GM12878 (cell line): ENCODE data around the gene VAV2. TPM values are rescaled to one million over a fixed set of nuclear protein-coding genes. Genes with fewer than 3 reads are reported as not detected.

Source experiments
- ATAC-seq: fragments of 200-7000 bp; cut with Tn5 transposase; 3 replicates; pipeline ENCODE4 v1.9.1; 2020; ENCODE audit warnings: mild to moderate bottlenecking, moderate library complexity
- BruUV-seq: library from RNA; stranded (reverse); fragments of 400-500 nt; replicated peaks from 2 replicates; lab custom pipeline; 2021; lab: Mats Ljungman, UMichigan
- CTCF ChIA-PET: fragments of 300-600 bp; sonication (Branson Sonifier 250); formaldehyde crosslinking; extraction: SDS; loops from one replicate; lab custom pipeline; 2021; ENCODE audit warnings: inconsistent platforms; lab: Yijun Ruan, JAX
- POLR2A ChIA-PET: fragments of 350-600 bp; formaldehyde crosslinking; extraction: SDS; loops from one replicate; lab custom pipeline; 2021; ENCODE audit warnings: inconsistent platforms; lab: Charles Lee
- RAD21 ChIA-PET: fragments of 300-600 bp; sonication (Branson Sonifier 250); formaldehyde crosslinking; loops from one replicate; lab custom pipeline; 2023; ENCODE audit warnings: antibody characterized with exemption; ENCODE audit not compliant: unreplicated experiment; lab: Charles Lee
- SMC1A ChIA-PET: fragments of 300-600 bp; sonication (Branson Sonifier 250); formaldehyde crosslinking; loops from one replicate; lab custom pipeline; 2023; ENCODE audit not compliant: unreplicated experiment, uncharacterized antibody; lab: Charles Lee
- DNase-seq: peaks from one replicate; pipeline ENCODE4 v3.0.0-alpha.2; 2011; ENCODE audit warnings: low read depth, low spot score
- FAIRE-seq: peaks from 3 replicates; lab custom pipeline; 2011; peaks lifted over from hg19 to GRCh38; lab: Jason Lieb, UNC
- H2AFZ ChIP-seq: 2 replicates; pipeline ENCODE4 v1.6.0; 2011; ENCODE audit warnings: low read depth, low read length, control low read depth; ENCODE audit not compliant: control insufficient read depth
- H3K27ac ChIP-seq: 2 replicates; pipeline ENCODE4 v1.5.1; 2011; ENCODE audit warnings: control low read depth; ENCODE audit not compliant: control insufficient read depth, insufficient read depth
- H3K27me3 ChIP-seq, 2 experiments: replicated peaks in 1 of 2; 2 replicates each; pipeline versions ENCODE4 v1.6.0 to v1.6.1; 2011; ENCODE audit warnings: low read length in 1 of 2; ENCODE audit not compliant: control insufficient read depth in 2 of 2, insufficient read depth in 2 of 2
- H3K36me3 ChIP-seq, 2 experiments: 2 replicates each; pipeline ENCODE4 v1.5.1; 2011; ENCODE audit warnings: low read length in 1 of 2; ENCODE audit not compliant: control insufficient read depth in 2 of 2, insufficient read depth in 2 of 2
- H3K4me1 ChIP-seq: 2 replicates; pipeline ENCODE4 v1.6.1; 2011; ENCODE audit warnings: mild to moderate bottlenecking, low read length, moderate library complexity, mixed read lengths; ENCODE audit not compliant: control insufficient read depth, insufficient read depth
- H3K4me2 ChIP-seq: 2 replicates; pipeline ENCODE4 v1.6.0; 2011; ENCODE audit warnings: control low read depth; ENCODE audit not compliant: control insufficient read depth, insufficient read depth
- H3K4me3 ChIP-seq: fragments of 200-600 bp; sonication (generic); 2 replicates; pipeline ENCODE4 v1.5.1; 2016
- H3K79me2 ChIP-seq: 2 replicates; pipeline ENCODE4 v1.6.0; 2011; ENCODE audit warnings: low read length; ENCODE audit not compliant: control insufficient read depth, insufficient read depth
- H3K9ac ChIP-seq: 2 replicates; pipeline ENCODE4 v1.8.0; 2011; ENCODE audit warnings: low read length, control low read depth, mixed read lengths; ENCODE audit not compliant: control insufficient read depth, insufficient read depth
- H3K9me3 ChIP-seq: replicated peaks from 3 replicates; pipeline ENCODE4 v1.5.1; 2011; ENCODE audit warnings: mild to moderate bottlenecking, low read length; ENCODE audit not compliant: control insufficient read depth, insufficient read depth
- H4K20me1 ChIP-seq: 2 replicates; pipeline ENCODE4 v1.6.0; 2011; ENCODE audit not compliant: control insufficient read depth, insufficient read depth
- CEBPZ ChIP-seq: fragments of 150-350 bp; IDR thresholded peaks from 2 replicates; pipeline ENCODE4 v1.6.1; 2016; ENCODE audit warnings: low read depth, low read length
- FOXK2 ChIP-seq: fragments of 450-650 bp; IDR thresholded peaks from 2 replicates; pipeline ENCODE4 v1.6.1; 2017; ENCODE audit warnings: mild to moderate bottlenecking, moderate library complexity
- FOXM1 ChIP-seq: IDR thresholded peaks from 2 replicates; pipeline ENCODE4 v1.6.1; 2012; ENCODE audit warnings: low read depth, mild to moderate bottlenecking, inconsistent platforms, low read length, moderate library complexity
- SREBF2 ChIP-seq: IDR thresholded peaks from 2 replicates; pipeline ENCODE4 v1.6.1; 2012; ENCODE audit warnings: mild to moderate bottlenecking, low read length
- WGBS: methylation state at CpG from one replicate; pipeline ENCODE4 v1.1.6; 2016; ENCODE audit warnings: low lambda C conversion rate; ENCODE audit not compliant: insufficient replicate concordance, insufficient coverage; ENCODE audit errors: missing lambda C conversion rate; 5-methylcytosine and 5-hydroxymethylcytosine counted together
- in situ Hi-C: fragments of 300-500 bp; cut with MboI; formaldehyde crosslinking; loops from 9 replicates; pipeline ENCODE4 v1.14.3; 2018; ENCODE audit warnings: mixed read lengths
- intact Hi-C: fragments of 100-400 bp; cut with micrococcal nuclease; formaldehyde crosslinking; loops from one replicate; pipeline ENCODE4 v1.14.2; 2022; ENCODE audit not compliant: unreplicated experiment
- polyA plus RNA-seq, 11 experiments: library from polyadenylated mRNA; depleted of rRNA in 4 of 11; unstranded in 6 of 11; stranded (reverse) in 5 of 11; fragments of >200 nt; fragmentation: Nextera tagmentation in 4 of 11; fragmentation: Illumina TruSeq in 1 of 11; extraction: Ambion mirVana in 4 of 11; extraction: Trizol in 1 of 11; gene quantifications; 1 replicate in 1 of 11; 2 replicates in 10 of 11; pipeline versions ENCODE4 v1.2.1 to v1.2.3, GENCODE V29; 2011 to 2016; ENCODE audit warnings: inconsistent platforms in 2 of 11, missing spikeins in 2 of 11, low read depth in 1 of 11
- total RNA-seq, 4 experiments: library from RNA; depleted of rRNA in 3 of 4; stranded (reverse); fragments of >200 nt in 3 of 4; fragmentation: Illumina TruSeq in 1 of 4; extraction: Trizol in 1 of 4; gene quantifications; 2 replicates each; pipeline versions ENCODE4 v1.2.1 to v1.2.3, GENCODE V29; 2013 to 2021

The VAV2 gene
- total and polyA plus RNA-seq, 10 of the 15 experiments (the other 5 are each of a cell fraction or from before 2014, with no cell fraction given) = 0.13 to 43.9 (median 16.9) TPM

GRCh38 chr9:133904346-133905090 is 87.6 kb downstream of the VAV2 start:
- H2AFZ ChIP-seq = no peak overlapping the region
- H3K27ac ChIP-seq = no peak overlapping the region
- peaks cover 0 to 5% of the 10 kb centered on the region in 2 experiments; a peak in 2 of 4 replicates for H3K36me3 ChIP-seq
- CTCF ChIA-PET = interaction anchor here (1.0 to 1.7 kb wide), 3 partner anchors 40 to 89 kb away, joined by 4 to 7 read pairs (median 5); no protein-coding TSS in a partner anchor
- no peak for FAIRE-seq
- RAD21 ChIA-PET = no interaction called here
- no peak overlapping the region for H3K4me3 ChIP-seq
- no peak overlapping the region for H3K9ac ChIP-seq
- peaks cover 35% of the 10 kb centered on the region for H3K4me1 ChIP-seq
- TF ChIP-seq FOXM1 (no peak), CEBPZ (no peak), FOXK2 (no peak), SREBF2 (no peak)
- peaks cover 48% of the 10 kb centered on the region for H3K79me2 ChIP-seq
- no peaks in the 10 kb centered on the region for H4K20me1 ChIP-seq
- H3K27me3 ChIP-seq = no peaks in the 10 kb centered on the region
- SMC1A ChIA-PET = interaction anchor here (0.8 to 3.8 kb wide), 2 partner anchors 41 to 89 kb away, joined by 3 to 33 read pairs; no protein-coding TSS in a partner anchor
- no peaks in the 10 kb centered on the region; the same call in 2 of the 3 replicates for H3K9me3 ChIP-seq
- in situ Hi-C loops = no loop called here
- DNase-seq = no peak
- BruUV-seq = no TSS peak
- intact Hi-C loops = loop anchor here (5.0 kb wide), 1 partner anchor 82 kb away; no protein-coding TSS in a partner anchor
- POLR2A ChIA-PET = interaction anchor here (3.2 kb wide), 1 partner anchor 40 kb away, joined by 35 read pairs; no protein-coding TSS in a partner anchor
- no peak overlapping the region for H3K4me2 ChIP-seq
- 84% methylated on average over 25 of the region's 29 CpGs for WGBS
- no peak for ATAC-seq
